GM08714 (cell line): ENCODE results near the gene PEX11B.

Experiments
- H3K4me3 ChIP-seq: fragments of 200-500 bp; sonication (Bioruptor generic); 2 replicates; pipeline ENCODE4 v1.5.1; 2014; ENCODE audit warnings: mild to moderate bottlenecking, low read length, inconsistent platforms
- ZNF274 ChIP-seq: IDR thresholded peaks from 2 replicates; pipeline ENCODE4 v1.6.1; 2012; ENCODE audit warnings: mild to moderate bottlenecking, low read depth, low read length

Gene PEX11B

DNA sequence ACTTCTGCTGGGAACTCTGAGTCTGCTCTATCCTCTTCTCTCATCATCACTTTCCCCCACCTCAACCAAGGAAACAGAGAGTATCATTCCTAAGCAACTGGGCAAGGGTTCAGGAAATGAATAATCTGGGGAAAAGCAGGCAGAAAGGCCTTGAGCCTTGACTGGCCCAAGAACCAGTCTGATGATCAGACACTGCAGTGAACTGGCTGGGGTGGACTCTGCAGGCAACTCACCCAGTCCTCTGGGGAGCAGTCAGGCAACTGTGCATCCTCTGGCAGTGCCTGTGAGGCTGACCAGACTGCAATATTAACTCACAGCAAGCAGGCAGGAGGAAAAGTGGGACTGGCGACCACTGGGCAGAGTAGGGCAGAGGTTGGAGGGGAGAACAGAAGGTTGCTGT lies 33.8 kb downstream of the PEX11B start:
- TF ChIP-seq ZNF274, result no peak
- no peak overlapping the region for H3K4me3 ChIP-seq

DNA sequence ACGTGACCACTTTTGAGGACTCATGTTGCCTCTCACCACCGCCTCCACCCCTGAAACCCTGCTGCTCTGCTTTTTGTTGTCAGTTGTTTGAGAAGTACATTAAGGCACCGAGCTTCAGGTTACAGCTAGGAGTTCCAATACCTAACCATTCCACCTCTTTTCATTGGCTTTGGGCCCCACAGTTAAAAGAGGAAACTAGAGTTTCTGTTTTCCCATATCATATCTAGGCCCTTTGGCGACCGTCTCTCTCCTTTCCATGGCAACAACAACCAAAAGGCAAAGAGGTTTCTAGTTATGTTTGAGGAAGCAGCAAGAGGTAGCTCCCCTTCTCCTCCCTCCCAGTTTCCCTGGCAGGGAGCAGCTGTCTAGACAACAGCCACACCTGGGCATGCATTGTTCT lies 38.7 kb downstream of the PEX11B start:
- no peak for TF ChIP-seq ZNF274
- H3K4me3 ChIP-seq, result no peak overlapping the region

DNA sequence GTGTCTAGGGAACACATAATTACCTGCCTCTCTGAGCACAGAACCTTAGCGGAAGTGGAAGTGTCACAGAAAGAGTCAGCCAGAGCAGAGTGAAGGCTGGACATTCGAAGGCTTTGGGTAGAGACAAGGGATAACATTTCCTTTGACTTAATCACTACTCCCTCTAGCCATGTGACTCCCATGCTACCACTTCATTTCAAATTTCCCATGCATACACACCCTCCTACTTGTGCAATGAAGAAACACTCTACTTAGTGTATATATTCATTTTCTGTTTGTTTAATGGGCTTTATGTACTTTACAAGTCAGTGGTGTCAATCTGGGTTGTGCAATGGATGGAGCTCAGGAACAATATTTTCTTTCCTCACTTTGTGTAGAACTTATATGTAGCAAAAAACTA lies 39.8 kb downstream of the PEX11B start:
- TF ChIP-seq ZNF274, result no peak
- H3K4me3 ChIP-seq, result no peak overlapping the region

GRCh38 chr1:145877923-145878486 lies 40.5 kb downstream of the PEX11B start:
- no peak for TF ChIP-seq ZNF274
- no peak overlapping the region for H3K4me3 ChIP-seq

DNA sequence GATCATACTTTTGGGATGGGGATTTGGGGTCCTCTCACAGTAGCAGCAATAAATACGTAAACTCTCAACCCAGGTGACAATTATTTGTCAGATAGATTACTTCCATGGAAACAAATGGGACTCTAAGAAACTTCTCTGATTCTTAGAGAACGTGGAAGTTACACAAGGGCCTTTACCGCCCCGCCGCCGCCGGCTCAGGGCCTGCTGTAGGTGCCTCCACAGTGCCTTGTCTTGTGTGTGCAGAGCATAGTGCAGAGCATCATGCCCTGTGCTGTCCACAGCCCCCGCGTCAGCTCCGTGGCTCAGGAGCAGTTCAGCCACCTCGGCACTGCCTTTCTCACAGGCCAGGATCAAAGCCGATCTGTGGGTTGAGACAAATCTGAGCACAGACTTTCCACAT lies 43.9 kb downstream of the PEX11B start:
- no peak for TF ChIP-seq ZNF274
- no peak overlapping the region for H3K4me3 ChIP-seq

- no peak overlapping the region; the same call in 1 of the 2 replicates for H3K4me3 ChIP-seq
- TF ChIP-seq ZNF274, result no peak
These were observed 46.3 kb downstream of the PEX11B start for GRCh38 chr1:145871994-145872924.

GRCh38 chr1:145868232-145868631 lies 50.3 kb downstream of the PEX11B start:
- TF ChIP-seq ZNF274, result no peak
- H3K4me3 ChIP-seq, result no peak overlapping the region

DNA sequence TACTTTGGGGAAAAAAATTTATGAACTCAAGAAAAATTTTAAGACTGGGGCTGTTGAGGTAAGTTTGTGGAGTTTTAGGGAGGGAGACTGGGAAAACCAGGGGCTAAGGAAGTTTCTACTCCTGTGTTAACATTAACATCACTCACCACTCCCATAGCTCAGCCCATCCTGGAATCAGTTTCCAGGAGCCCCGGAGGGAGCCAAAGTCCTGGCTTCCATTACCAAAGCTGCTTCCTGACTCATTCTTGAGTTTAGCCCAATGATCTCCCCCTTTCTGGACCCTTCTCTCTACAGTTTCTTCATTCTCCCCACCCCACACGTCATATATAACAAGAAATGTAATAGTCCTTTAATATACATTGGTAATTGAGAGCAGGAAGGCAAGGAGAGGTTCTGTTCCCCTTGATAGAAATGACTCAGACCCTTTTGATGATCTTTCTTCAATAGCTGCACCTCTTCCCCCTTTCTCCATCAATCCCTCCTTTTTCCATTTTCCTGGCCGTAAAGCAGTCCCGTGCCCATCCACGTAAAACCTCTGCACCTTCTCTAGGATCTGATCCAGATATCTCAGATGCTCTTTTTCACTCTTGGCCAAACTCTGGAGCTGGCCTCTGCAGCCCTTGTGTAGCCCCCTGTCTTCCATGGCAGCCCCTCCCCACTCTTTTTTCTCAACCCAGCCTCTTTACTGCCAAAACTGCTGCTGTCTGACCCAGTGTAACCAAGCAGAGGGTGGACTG lies 55.1 kb downstream of the PEX11B start:
- TF ChIP-seq ZNF274, result no peak
- no peak overlapping the region for H3K4me3 ChIP-seq
